SK-N-MC (cell line): ENCODE data around the gene AGR3.

ENCODE experiments used
- EZH2 ChIP-seq: fragments of 200-600 bp; sonication (generic); IDR thresholded peaks from one replicate; pipeline ENCODE4 v1.6.1; 2017; ENCODE audit warnings: antibody characterized with exemption
- POLR2AphosphoS5 ChIP-seq: IDR thresholded peaks from 2 replicates; pipeline ENCODE4 v1.6.1; 2012; ENCODE audit warnings: mild to moderate bottlenecking, low read depth, low read length, borderline replicate concordance

DNA sequence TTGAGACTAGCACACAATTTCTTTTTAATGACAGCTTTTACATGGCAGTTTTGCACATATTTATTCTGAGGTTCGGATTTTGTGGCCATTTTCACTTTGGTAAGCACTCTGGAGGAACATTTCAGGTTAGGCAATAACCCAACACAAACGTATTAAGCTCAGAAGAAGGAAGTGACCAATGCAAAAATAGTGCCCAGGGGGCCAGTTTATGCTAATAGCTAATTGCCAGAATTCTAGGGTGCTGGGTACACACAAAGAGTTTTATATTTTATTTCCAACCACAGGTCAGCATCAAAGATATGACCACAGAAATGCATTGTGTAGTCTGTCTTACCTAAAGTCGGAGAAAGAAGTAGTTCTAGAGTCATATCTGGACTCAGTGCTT lies 68.6 kb downstream of the AGR3 start:
- TF ChIP-seq POLR2AphosphoS5: no peak
- no peak for TF ChIP-seq EZH2
